ENCODE data around the gene GOLPH3L.
A peak's percentile ranks its signal among the peaks of the same experiment; 100 is the strongest.
"Not testable (repeated sequence)": the region's sequence is repeated elsewhere in the genome, so short reads cannot be mapped to it uniquely, and the experiment has no call there.

The GOLPH3L gene

GRCh38 chr1:150654635-150655034 is 42.3 kb downstream of the GOLPH3L start:
- DNase-seq = not testable (repeated sequence)

GRCh38 chr1:150650193-150650592 is 46.8 kb downstream of the GOLPH3L start:
- DNase-seq = no peak

GRCh38 chr1:150649441-150650075 is 47.4 kb downstream of the GOLPH3L start:
- DNase-seq = no peak

- DNase-seq = no peak
Observed at GRCh38 chr1:150642296-150642695, 54.7 kb downstream of the GOLPH3L start.

DNA sequence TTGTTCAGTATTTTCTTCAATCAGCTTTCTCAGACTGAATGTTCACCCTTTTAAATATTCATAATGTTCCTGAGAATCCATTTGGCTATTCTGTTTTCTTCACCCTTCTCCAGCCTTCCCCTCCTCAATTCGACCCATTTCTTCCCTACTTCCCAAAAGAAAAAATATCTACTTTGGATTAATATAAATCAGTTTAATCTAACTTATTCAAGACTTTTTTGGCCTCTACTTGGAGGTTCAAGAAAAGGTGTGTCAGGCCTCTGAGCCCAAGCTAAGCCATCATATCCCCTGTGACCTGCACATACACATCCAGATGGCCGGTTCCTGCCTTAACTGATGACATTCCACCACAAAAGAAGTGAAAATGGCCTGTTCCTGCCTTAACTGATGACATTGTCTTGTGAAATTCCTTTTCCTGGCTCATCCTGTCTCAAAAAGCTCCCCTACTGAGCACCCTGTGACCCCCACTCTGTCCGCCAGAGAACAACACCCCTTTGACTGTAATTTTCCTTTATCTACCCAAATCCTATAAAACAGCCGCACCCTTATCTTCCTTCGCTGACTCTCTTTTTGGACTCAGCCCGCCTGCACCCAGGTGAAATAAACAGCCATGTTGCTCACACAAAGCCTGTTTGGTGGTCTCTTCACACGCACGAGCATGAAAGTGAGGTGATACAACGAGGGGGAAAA is 55.7 kb downstream of the GOLPH3L start:
- not testable (repeated sequence) for DNase-seq

- DNase-seq = not testable (repeated sequence)
Observed at GRCh38 chr1:150638430-150638829, 58.5 kb downstream of the GOLPH3L start.

- DNase-seq = not testable (repeated sequence)
Observed at GRCh38 chr1:150634839-150635622, 61.9 kb downstream of the GOLPH3L start.

- DNase-seq = peak; percentile 96 to 97
Observed at GRCh38 chr1:150629115-150629928, 67.6 kb downstream of the GOLPH3L start, which contains the start of gene ENSA. Gene ENSA, minus strand, starts transcription at chr1:150629612. Its CDS starts 142 bp downstream, at chr1:150629470.

DNA sequence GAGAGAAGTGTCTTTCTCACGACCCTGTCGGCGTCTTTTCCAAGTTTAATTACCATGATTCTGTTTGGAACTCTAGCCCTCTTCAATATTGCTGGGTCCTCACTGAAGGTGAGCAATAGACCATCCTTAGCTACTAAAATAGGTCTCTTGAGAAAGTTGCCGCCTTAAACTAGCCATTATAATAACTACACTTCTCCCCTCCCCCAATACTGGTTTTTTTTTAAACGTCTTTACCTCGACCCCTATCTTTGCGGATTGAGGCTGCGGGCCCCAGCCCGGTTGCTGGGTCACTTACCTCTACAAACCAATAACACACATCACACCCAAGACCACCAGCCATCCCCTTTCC is 68.2 kb downstream of the GOLPH3L start:
- no peak for DNase-seq

GRCh38 chr1:150627826-150628410 is 69.0 kb downstream of the GOLPH3L start:
- no peak for DNase-seq

- DNase-seq = peak in 1 of 2 donors; percentile 75
Observed at GRCh38 chr1:150626150-150626549, 70.8 kb downstream of the GOLPH3L start.

DNA sequence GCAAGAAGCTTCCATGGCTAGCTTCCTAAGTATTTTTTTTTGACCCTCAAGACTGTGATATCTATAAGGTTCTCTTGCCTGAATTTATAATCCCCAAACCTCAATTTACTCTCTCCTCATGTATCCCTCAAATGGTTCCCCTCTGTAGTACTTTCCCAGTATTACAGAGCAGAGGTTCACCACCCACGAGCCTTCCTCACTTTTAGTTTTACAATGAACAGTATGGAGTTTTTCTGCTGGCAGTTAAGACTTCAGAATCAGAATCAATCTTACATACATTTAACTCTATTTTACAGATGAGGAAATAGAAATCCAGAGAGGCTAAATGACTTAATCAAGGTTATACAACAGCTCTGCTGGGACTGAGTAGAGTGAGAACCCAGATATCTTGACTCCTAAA is 72.4 kb downstream of the GOLPH3L start:
- not testable (repeated sequence) for DNase-seq

- not testable (repeated sequence) for DNase-seq
Observed at GRCh38 chr1:150624134-150624533, 72.8 kb downstream of the GOLPH3L start.

DNA sequence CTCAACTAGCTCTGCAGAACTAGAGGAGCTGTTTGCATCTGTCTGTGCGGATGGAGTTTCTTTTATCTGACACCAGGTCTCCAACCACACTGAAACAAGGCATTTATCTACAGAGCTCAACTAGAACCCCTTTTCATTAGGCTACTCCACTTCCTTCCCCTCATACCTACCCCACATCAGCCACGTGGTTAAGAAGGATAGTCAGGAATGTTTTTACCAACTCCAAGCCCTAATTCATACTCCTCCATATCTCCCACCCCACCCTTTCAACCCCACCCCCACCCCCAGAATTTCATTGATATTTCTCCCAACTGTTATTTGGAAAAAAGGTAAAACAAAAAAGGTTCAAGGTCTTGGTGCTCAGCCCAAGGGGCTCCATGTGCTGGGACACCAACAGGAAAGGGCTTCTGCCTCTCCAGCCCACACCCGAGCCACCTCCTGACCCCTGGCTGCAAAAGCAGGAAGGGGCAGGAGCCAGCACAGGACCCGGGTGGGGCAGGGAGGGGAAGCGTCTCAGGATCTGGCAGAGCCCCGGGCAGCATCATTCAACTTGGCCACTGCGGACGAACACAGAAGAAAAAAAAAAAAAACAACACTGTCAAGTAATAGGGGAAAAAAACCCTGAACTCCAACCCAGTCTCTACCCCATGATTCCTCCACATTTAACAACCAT is 74.5 kb downstream of the GOLPH3L start:
- no peak for DNase-seq

- DNase-seq = peak in 1 of 2 donors; percentile 7
Observed at GRCh38 chr1:150621497-150622302, 75.3 kb downstream of the GOLPH3L start.

GRCh38 chr1:150620919-150621318 is 76.0 kb downstream of the GOLPH3L start:
- no peak for DNase-seq

- peak in 1 of 2 donors; percentile 19 for DNase-seq
Observed at GRCh38 chr1:150619576-150620509, 77.1 kb downstream of the GOLPH3L start.

DNA sequence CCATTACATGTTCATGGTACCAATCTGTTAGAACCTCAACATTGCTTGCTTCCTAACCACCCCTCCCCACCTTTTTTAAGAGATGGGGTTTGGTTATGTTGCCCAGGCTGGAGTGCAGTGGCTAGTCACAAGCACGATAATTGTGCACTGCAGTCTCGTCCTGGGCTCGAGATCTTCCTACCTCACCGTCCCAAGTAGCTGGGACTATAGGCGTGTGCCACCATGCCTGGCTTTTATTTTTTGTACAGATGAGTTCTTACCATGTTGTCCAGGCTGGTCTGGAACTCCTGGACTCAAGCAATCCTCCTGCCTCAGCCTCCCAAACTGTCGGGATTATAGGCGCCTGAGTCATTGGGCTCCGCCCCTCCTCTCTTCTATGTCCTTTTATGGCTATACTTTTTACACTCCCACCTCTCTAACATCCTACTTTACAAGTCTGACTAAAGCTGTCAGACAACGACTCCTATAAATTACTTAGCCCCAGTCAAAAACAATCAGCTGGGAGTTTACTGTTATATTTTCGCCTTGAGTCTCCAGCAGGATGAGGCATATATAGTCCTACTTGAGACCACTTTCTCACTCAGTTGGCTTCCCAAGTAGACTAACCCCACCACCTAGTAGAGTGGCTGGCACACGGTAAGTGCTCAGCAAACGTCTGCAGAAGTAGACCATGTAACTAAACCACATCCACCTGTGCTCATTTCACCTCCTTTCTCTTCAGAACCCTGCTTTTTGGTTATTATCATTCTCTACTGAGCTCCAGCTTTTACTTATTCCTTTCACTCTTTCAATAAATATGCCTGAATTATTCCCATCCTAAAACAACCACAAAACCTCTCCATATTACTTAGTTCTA is 81.4 kb downstream of the GOLPH3L start:
- DNase-seq = no peak

All from hippocampal formation (tissue), 2 donors.